HG02884 (cell line): ENCODE data around the gene USP7.
"Not testable (repeated sequence)": the region's sequence is repeated elsewhere in the genome, so short reads cannot be mapped to it uniquely, and the experiment has no call there.

Source experiments
- ATAC-seq: cut with Tn5 transposase; IDR thresholded peaks from one replicate; pipeline ENCODE4 v1.9.1; 2021; ENCODE audit warnings: mild to moderate bottlenecking, moderate library complexity; ENCODE audit not compliant: unreplicated experiment

The USP7 gene

GRCh38 chr16:8848939-8849391, 114.7 kb downstream of the USP7 start:
- no peak for ATAC-seq

GRCh38 chr16:8848231-8848938, 115.3 kb downstream of the USP7 start:
- ATAC-seq = no peak

GRCh38 chr16:8847623-8848022, 116.1 kb downstream of the USP7 start:
- ATAC-seq = no peak

GRCh38 chr16:8847145-8847544, 116.6 kb downstream of the USP7 start:
- ATAC-seq = no peak

- ATAC-seq = no peak
These were observed 117.2 kb downstream of the USP7 start for GRCh38 chr16:8846401-8846932.

GRCh38 chr16:8845699-8846298, 117.9 kb downstream of the USP7 start:
- no peak for ATAC-seq

- ATAC-seq = not testable (repeated sequence)
These were observed 120.4 kb downstream of the USP7 start for GRCh38 chr16:8843296-8843695.
